ENCODE results near the gene SEC14L6. TPM values are rescaled to one million over a fixed set of nuclear protein-coding genes. Genes with fewer than 3 reads are reported as not detected.

SEC14L6 gene
- total RNA-seq, 1 experiment from 2014 or later, result 1.1 TPM

GRCh38 chr22:30575859-30576258 lies 29.3 kb upstream of the SEC14L6 start:
- no peak overlapping the region for H2BK15ac ChIP-seq (ENCODE audit: low read depth, low read length)
- no peak overlapping the region for H3K56ac ChIP-seq (ENCODE audit: insufficient read length, low read depth, low read length)
- peaks cover 7% of the 10 kb centered on the region for H3K23me2 ChIP-seq (ENCODE audit: insufficient read length, low read depth, low read length, poor library complexity, severe bottlenecking)
- no peak overlapping the region for H3T11ph ChIP-seq (ENCODE audit: low read length)
- H3K79me2 ChIP-seq (ENCODE audit: insufficient read depth, low read length), result no peaks in the 10 kb centered on the region
- no peaks in the 10 kb centered on the region for H3K79me1 ChIP-seq (ENCODE audit: insufficient read depth, low read depth, low read length, poor library complexity, severe bottlenecking)
- DNase-seq, result no peak
- no peak overlapping the region for H2BK20ac ChIP-seq (ENCODE audit: low read depth, low read length, poor library complexity, severe bottlenecking)
- H4K20me1 ChIP-seq (ENCODE audit: control insufficient read depth, insufficient read depth, insufficient read length), result peaks cover 5% of the 10 kb centered on the region
- H3K4me1 Mint-ChIP-seq, result peaks cover 11 to 21% of the 10 kb centered on the region in 2 experiments
- no peak overlapping the region for H3K27ac ChIP-seq (ENCODE audit: insufficient read length, low read depth, low read length)
- H2AFZ ChIP-seq (ENCODE audit: low read length), result no peak overlapping the region
- H2AK5ac ChIP-seq (ENCODE audit: insufficient read length, low read length), result no peak overlapping the region
- H3K27me3 ChIP-seq (ENCODE audit: insufficient read depth, low read length), result no peaks in the 10 kb centered on the region
- no CpG with 5 or more reads among the region's 15 CpGs for WGBS (ENCODE audit: extremely low coverage, insufficient read length, low lambda C conversion rate)
- H2BK120ac ChIP-seq (ENCODE audit: low read depth, low read length, poor library complexity, severe bottlenecking), result no peak overlapping the region
- peaks cover 5% of the 10 kb centered on the region for H3K27me3 Mint-ChIP-seq (ENCODE audit: low read depth)
- H3K14ac ChIP-seq (ENCODE audit: insufficient read depth, low read length), result no peak overlapping the region
- no peak overlapping the region for H2BK12ac ChIP-seq (ENCODE audit: insufficient read length, low read depth, low read length)
- peak overlapping the region in 1 of 2 experiments; percentile 86; a peak in 2 of 5 replicates for H3K4me3 Mint-ChIP-seq
- H4K8ac ChIP-seq (replicated peaks; ENCODE audit: insufficient read length, low read depth, low read length), result no peak overlapping the region
- H3K36me3 Mint-ChIP-seq (ENCODE audit: insufficient read depth in 1 of 3, low read depth in 3 of 3), result peaks cover 29 to 54% (median 47%) of the 10 kb centered on the region in 3 experiments; a peak in 6 of 7 replicates
- H3K23ac ChIP-seq (ENCODE audit: insufficient read length, low read depth, low read length), result no peak overlapping the region
- H3K9me3 Mint-ChIP-seq, result no peaks in the 10 kb centered on the region
- no peak overlapping the region for H2BK5ac ChIP-seq (ENCODE audit: insufficient read length, low read length)
- no peak overlapping the region for H3K9ac ChIP-seq (ENCODE audit: extremely low read depth, insufficient read length, low read length)
- H4K5ac ChIP-seq (ENCODE audit: insufficient read length, low read depth, low read length), result no peak overlapping the region
- no peaks in the 10 kb centered on the region for H3K4me1 ChIP-seq (ENCODE audit: insufficient read depth, low read length)
- TF ChIP-seq CTCF (conservative IDR thresholded peaks at IDR 0.05), result no peak
- no peak overlapping the region for H3K18ac ChIP-seq (ENCODE audit: insufficient read length, low read depth, low read length)
- H4K91ac ChIP-seq (ENCODE audit: insufficient read length, low read depth, low read length), result no peak overlapping the region
- no peak overlapping the region for H3K4me2 ChIP-seq (ENCODE audit: insufficient read depth, insufficient read length, low read length)
- no peak overlapping the region for H3K4ac ChIP-seq (ENCODE audit: low read depth, low read length)
- no peaks in the 10 kb centered on the region for H3K9me3 ChIP-seq (ENCODE audit: control insufficient read depth, low read depth, low read length)
- no peak overlapping the region for H3K27ac Mint-ChIP-seq
